ENCODE data around the gene PACRG. TPM values are rescaled to one million over a fixed set of nuclear protein-coding genes. Genes with fewer than 3 reads are reported as not detected.

PACRG gene
- polyA plus RNA-seq, 1 donor (not counting 4 experiments of a cell fraction or from before 2014, with no cell fraction given), result 0.31 TPM

DNA sequence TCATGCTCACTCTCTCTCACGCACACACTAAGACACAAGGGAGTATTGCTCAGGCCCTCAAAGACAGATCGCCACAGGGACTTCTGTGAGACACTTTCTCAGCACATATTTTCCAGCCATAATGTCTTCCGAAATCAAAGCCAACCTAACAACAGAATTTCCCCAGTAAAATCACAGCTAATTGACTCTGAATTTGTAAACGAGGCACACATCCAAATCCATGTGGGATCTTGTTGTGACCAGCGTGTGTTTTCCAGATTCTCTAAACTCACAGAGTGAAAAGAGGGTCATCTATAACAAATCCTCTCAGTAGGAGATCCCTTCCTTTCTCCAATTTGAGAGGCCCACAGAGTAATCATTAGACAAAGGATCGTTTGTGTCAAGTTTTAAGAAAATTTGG lies 280.4 kb downstream of the PACRG start:
- H4K20me1 ChIP-seq (ENCODE audit: control insufficient read depth, extremely low read depth, insufficient read depth, low read length), result no peaks in the 10 kb centered on the region
- FAIRE-seq, result no peak
- TF ChIP-seq EZH2 (IDR thresholded peaks at IDR 0.05; ENCODE audit: low read length), result no peak
- TF ChIP-seq, protein P1, sequence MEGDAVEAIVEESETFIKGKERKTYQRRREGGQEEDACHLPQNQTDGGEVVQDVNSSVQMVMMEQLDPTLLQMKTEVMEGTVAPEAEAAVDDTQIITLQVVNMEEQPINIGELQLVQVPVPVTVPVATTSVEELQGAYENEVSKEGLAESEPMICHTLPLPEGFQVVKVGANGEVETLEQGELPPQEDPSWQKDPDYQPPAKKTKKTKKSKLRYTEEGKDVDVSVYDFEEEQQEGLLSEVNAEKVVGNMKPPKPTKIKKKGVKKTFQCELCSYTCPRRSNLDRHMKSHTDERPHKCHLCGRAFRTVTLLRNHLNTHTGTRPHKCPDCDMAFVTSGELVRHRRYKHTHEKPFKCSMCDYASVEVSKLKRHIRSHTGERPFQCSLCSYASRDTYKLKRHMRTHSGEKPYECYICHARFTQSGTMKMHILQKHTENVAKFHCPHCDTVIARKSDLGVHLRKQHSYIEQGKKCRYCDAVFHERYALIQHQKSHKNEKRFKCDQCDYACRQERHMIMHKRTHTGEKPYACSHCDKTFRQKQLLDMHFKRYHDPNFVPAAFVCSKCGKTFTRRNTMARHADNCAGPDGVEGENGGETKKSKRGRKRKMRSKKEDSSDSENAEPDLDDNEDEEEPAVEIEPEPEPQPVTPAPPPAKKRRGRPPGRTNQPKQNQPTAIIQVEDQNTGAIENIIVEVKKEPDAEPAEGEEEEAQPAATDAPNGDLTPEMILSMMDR (optimal IDR thresholded peaks at IDR 0.05 in 1 of 3, IDR thresholded peaks at IDR 0.05 in 1 of 3, conservative IDR thresholded peaks at IDR 0.05 in 1 of 3; ENCODE audit: extremely low read depth in 1 of 3, insufficient read depth in 2 of 3, low read length in 3 of 3), result no peak

DNA sequence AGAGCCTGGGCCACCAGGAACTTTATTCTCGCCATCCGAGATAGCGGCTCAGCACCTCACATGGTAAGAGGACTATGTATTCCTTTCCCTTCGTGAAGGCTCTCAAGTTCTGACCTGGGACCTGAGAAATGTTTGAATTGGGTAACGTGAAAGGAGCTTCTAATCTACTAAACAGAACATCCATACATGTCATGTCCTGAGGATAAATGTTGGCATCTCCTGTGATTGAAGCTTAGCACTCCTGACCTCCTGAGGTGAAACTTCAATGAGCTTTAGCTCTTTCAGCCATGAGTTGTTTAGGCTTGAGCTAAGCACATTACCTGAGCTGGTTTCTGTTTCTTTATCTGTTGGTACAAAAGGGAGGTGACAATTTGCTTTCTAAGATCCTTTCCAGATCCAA lies 280.9 kb downstream of the PACRG start:
- FAIRE-seq (no peak), DNase-seq (ENCODE audit: low read depth, low spot score) (no peak)
- Histone ChIP-seq H3K4me3 (ENCODE audit: control insufficient read depth in 2 of 3, extremely low read depth in 1 of 3, insufficient read depth in 2 of 3, low read depth in 1 of 3, low read length in 3 of 3) (no peak overlapping the region), H2AFZ (ENCODE audit: control insufficient read depth, low read length) (no peak overlapping the region), H3K4me1 (ENCODE audit: control insufficient read depth, extremely low read depth, insufficient read depth, low read length) (no peaks in the 10 kb centered on the region), H3K27me3 (ENCODE audit: control insufficient read depth, extremely low read depth, insufficient read depth, low read length) (no peaks in the 10 kb centered on the region), H3K79me2 (ENCODE audit: control insufficient read depth, insufficient read depth, low read length) (no peaks in the 10 kb centered on the region), H3K9me1 (ENCODE audit: control insufficient read depth, extremely low read depth, insufficient read depth, low read length) (no peaks in the 10 kb centered on the region), H3K4me2 (ENCODE audit: control insufficient read depth, extremely low read depth, insufficient read depth, low read depth, low read length) (no peak overlapping the region), H3K9ac (ENCODE audit: control insufficient read depth, extremely low read depth, insufficient read depth, low read length) (no peak overlapping the region), H3K27ac (ENCODE audit: control insufficient read depth, insufficient read depth, low read length) (no peak overlapping the region), H3K36me3 (ENCODE audit: control insufficient read depth in 2 of 2, extremely low read depth in 1 of 2, insufficient read depth in 2 of 2, low read length in 2 of 2) (no peaks in the 10 kb centered on the region), H4K20me1 (ENCODE audit: control insufficient read depth, extremely low read depth, insufficient read depth, low read length) (no peaks in the 10 kb centered on the region), H3K9me3 (ENCODE audit: control insufficient read depth, low read depth, low read length) (no peaks in the 10 kb centered on the region)
- dilution Hi-C loops (cut with MboI; ENCODE audit: extremely low pct_ligation_motif_present, low sequenced_read_pairs), result no loop called here
- TF ChIP-seq EZH2 (IDR thresholded peaks at IDR 0.05; ENCODE audit: low read length), result no peak
- TF ChIP-seq, protein P1 (optimal IDR thresholded peaks at IDR 0.05 in 1 of 3, IDR thresholded peaks at IDR 0.05 in 1 of 3, conservative IDR thresholded peaks at IDR 0.05 in 1 of 3; ENCODE audit: extremely low read depth in 1 of 3, insufficient read depth in 2 of 3, low read length in 3 of 3), result no peak

More for the DNA sequence above, 280.4 kb downstream of the PACRG start:
- no peaks in the 10 kb centered on the region for H3K27me3 ChIP-seq (ENCODE audit: control insufficient read depth, extremely low read depth, insufficient read depth, low read length)
- H2AFZ ChIP-seq (ENCODE audit: control insufficient read depth, low read length), result no peak overlapping the region
- no peaks in the 10 kb centered on the region for H3K79me2 ChIP-seq (ENCODE audit: control insufficient read depth, insufficient read depth, low read length)
- no peak overlapping the region for H3K4me2 ChIP-seq (ENCODE audit: control insufficient read depth, extremely low read depth, insufficient read depth, low read depth, low read length)
- H3K4me1 ChIP-seq (ENCODE audit: control insufficient read depth, extremely low read depth, insufficient read depth, low read length), result no peaks in the 10 kb centered on the region
- no peak for DNase-seq (ENCODE audit: low read depth, low spot score)
- no peaks in the 10 kb centered on the region for H3K36me3 ChIP-seq (ENCODE audit: control insufficient read depth in 2 of 2, extremely low read depth in 1 of 2, insufficient read depth in 2 of 2, low read length in 2 of 2)
- no peaks in the 10 kb centered on the region for H3K9me3 ChIP-seq (ENCODE audit: control insufficient read depth, low read depth, low read length)
- H3K9me1 ChIP-seq (ENCODE audit: control insufficient read depth, extremely low read depth, insufficient read depth, low read length), result no peaks in the 10 kb centered on the region
- no peak overlapping the region for H3K27ac ChIP-seq (ENCODE audit: control insufficient read depth, insufficient read depth, low read length)
- H3K9ac ChIP-seq (ENCODE audit: control insufficient read depth, extremely low read depth, insufficient read depth, low read length), result no peak overlapping the region
- dilution Hi-C loops (cut with MboI; ENCODE audit: extremely low pct_ligation_motif_present, low sequenced_read_pairs), result no loop called here
- no peak overlapping the region for H3K4me3 ChIP-seq (ENCODE audit: control insufficient read depth in 2 of 3, extremely low read depth in 1 of 3, insufficient read depth in 2 of 3, low read depth in 1 of 3, low read length in 3 of 3)
